Measurements from ENCODE around the gene TREML1. TPM values are rescaled to one million over a fixed set of nuclear protein-coding genes. Genes with fewer than 3 reads are reported as not detected.

The TREML1 gene
- not detected for total RNA-seq

- no peak within 1 kb of the TSS for H3K27ac ChIP-seq (ENCODE audit: low read depth, low read length)
- peaks cover 0 to 16% (median 10%) of the 10 kb centered on the region in 3 donors for H3K27me3 ChIP-seq (ENCODE audit: control insufficient read depth in 3 of 3, insufficient read depth in 3 of 3, low read length in 3 of 3)
- no peaks in the 10 kb centered on the region for H3K36me3 ChIP-seq (ENCODE audit: control insufficient read depth in 3 of 3, insufficient read depth in 3 of 3, low read length in 3 of 3)
- no peaks in the 10 kb centered on the region for H3K9me3 ChIP-seq (ENCODE audit: control insufficient read depth in 3 of 3, low read length in 3 of 3)
- no peak within 1 kb of the TSS for H3K4me3 ChIP-seq (ENCODE audit: low read length in 3 of 3)
- no peak within 1 kb of the TSS for H3K9ac ChIP-seq (ENCODE audit: low read depth in 1 of 3, low read length in 3 of 3)
- H3K4me1 ChIP-seq (ENCODE audit: control insufficient read depth in 3 of 3, insufficient read depth in 3 of 3, low read length in 3 of 3): no peaks in the 10 kb centered on the region
These were observed at the start of gene TREML1 for GRCh38 chr6:41153992-41154625. TREML1 (minus strand) TSS chr6:41154347; CDS start chr6:41154288, 59 bp downstream.

GRCh38 chr6:41201764-41202173 lies 47.6 kb upstream of the TREML1 start:
- peaks cover 0 to 8% (median 6%) of the 10 kb centered on the region in 3 donors for H3K27me3 ChIP-seq (ENCODE audit: control insufficient read depth in 3 of 3, insufficient read depth in 3 of 3, low read length in 3 of 3)
- no peak overlapping the region for H3K4me3 ChIP-seq (ENCODE audit: low read length in 3 of 3)
- no peak overlapping the region for H3K9ac ChIP-seq (ENCODE audit: low read depth in 1 of 3, low read length in 3 of 3)
- H3K27ac ChIP-seq (ENCODE audit: low read depth, low read length): no peak overlapping the region
- peaks cover 0 to 4% (median 0%) of the 10 kb centered on the region in 3 donors for H3K4me1 ChIP-seq (ENCODE audit: control insufficient read depth in 3 of 3, insufficient read depth in 3 of 3, low read length in 3 of 3)
- no peaks in the 10 kb centered on the region for H3K9me3 ChIP-seq (ENCODE audit: control insufficient read depth in 3 of 3, low read length in 3 of 3)
- no peaks in the 10 kb centered on the region for H3K36me3 ChIP-seq (ENCODE audit: control insufficient read depth in 3 of 3, insufficient read depth in 3 of 3, low read length in 3 of 3)

- no peaks in the 10 kb centered on the region for H3K36me3 ChIP-seq (ENCODE audit: control insufficient read depth in 3 of 3, insufficient read depth in 3 of 3, low read length in 3 of 3)
- H3K27ac ChIP-seq (ENCODE audit: low read depth, low read length): no peak within 1 kb of the TSS
These were observed 47.0 kb upstream of the TREML1 start, which contains the start of gene TREML2 for GRCh38 chr6:41200901-41201763. TREML2 (minus strand) TSS chr6:41201149; CDS start chr6:41201008, 141 bp downstream.

GRCh38 chr6:41200296-41200900 lies 46.3 kb upstream of the TREML1 start:
- H3K27ac ChIP-seq (ENCODE audit: low read depth, low read length): no peak overlapping the region
- H3K4me3 ChIP-seq (ENCODE audit: low read length in 3 of 3): no peak overlapping the region
- H3K4me1 ChIP-seq (ENCODE audit: control insufficient read depth in 3 of 3, insufficient read depth in 3 of 3, low read length in 3 of 3): peaks cover 0 to 4% (median 0%) of the 10 kb centered on the region in 3 donors
- H3K9ac ChIP-seq (ENCODE audit: low read depth in 1 of 3, low read length in 3 of 3): no peak overlapping the region
- peaks cover 0 to 12% (median 7%) of the 10 kb centered on the region in 3 donors for H3K27me3 ChIP-seq (ENCODE audit: control insufficient read depth in 3 of 3, insufficient read depth in 3 of 3, low read length in 3 of 3)
- no peaks in the 10 kb centered on the region for H3K9me3 ChIP-seq (ENCODE audit: control insufficient read depth in 3 of 3, low read length in 3 of 3)
- H3K36me3 ChIP-seq (ENCODE audit: control insufficient read depth in 3 of 3, insufficient read depth in 3 of 3, low read length in 3 of 3): no peaks in the 10 kb centered on the region

More at GRCh38 chr6:41200901-41201763, 47.0 kb upstream of the TREML1 start, which contains the start of gene TREML2:
- H3K27me3 ChIP-seq (ENCODE audit: control insufficient read depth in 3 of 3, insufficient read depth in 3 of 3, low read length in 3 of 3): peaks cover 0 to 8% (median 6%) of the 10 kb centered on the region in 3 donors
- H3K9ac ChIP-seq (ENCODE audit: low read depth in 1 of 3, low read length in 3 of 3): no peak within 1 kb of the TSS
- peaks cover 0 to 4% (median 0%) of the 10 kb centered on the region in 3 donors for H3K4me1 ChIP-seq (ENCODE audit: control insufficient read depth in 3 of 3, insufficient read depth in 3 of 3, low read length in 3 of 3)
- H3K4me3 ChIP-seq (ENCODE audit: low read length in 3 of 3): no peak within 1 kb of the TSS
- H3K9me3 ChIP-seq (ENCODE audit: control insufficient read depth in 3 of 3, low read length in 3 of 3): no peaks in the 10 kb centered on the region

- Histone ChIP-seq H3K36me3 (ENCODE audit: control insufficient read depth in 3 of 3, insufficient read depth in 3 of 3, low read length in 3 of 3) (no peaks in the 10 kb centered on the region), H3K27ac (ENCODE audit: low read depth, low read length) (no peak overlapping the region), H3K4me1 (ENCODE audit: control insufficient read depth in 3 of 3, insufficient read depth in 3 of 3, low read length in 3 of 3) (peaks cover 0 to 4% (median 0%) of the 10 kb centered on the region in 3 donors), H3K9ac (ENCODE audit: low read depth in 1 of 3, low read length in 3 of 3) (no peak overlapping the region), H3K9me3 (ENCODE audit: control insufficient read depth in 3 of 3, low read length in 3 of 3) (no peaks in the 10 kb centered on the region), H3K27me3 (ENCODE audit: control insufficient read depth in 3 of 3, insufficient read depth in 3 of 3, low read length in 3 of 3) (peaks cover 0 to 18% (median 12%) of the 10 kb centered on the region in 3 donors), H3K4me3 (ENCODE audit: low read length in 3 of 3) (no peak overlapping the region)
These were observed 45.6 kb upstream of the TREML1 start for GRCh38 chr6:41199552-41200246.

- H3K27ac ChIP-seq (ENCODE audit: low read depth, low read length): no peak overlapping the region
- H3K27me3 ChIP-seq (ENCODE audit: control insufficient read depth in 3 of 3, insufficient read depth in 3 of 3, low read length in 3 of 3): peaks cover 10 to 32% (median 26%) of the 10 kb centered on the region in 3 donors
- H3K9ac ChIP-seq (ENCODE audit: low read depth in 1 of 3, low read length in 3 of 3): no peak overlapping the region
- H3K9me3 ChIP-seq (ENCODE audit: control insufficient read depth in 3 of 3, low read length in 3 of 3): no peaks in the 10 kb centered on the region
- no peak overlapping the region for H3K4me3 ChIP-seq (ENCODE audit: low read length in 3 of 3)
- H3K36me3 ChIP-seq (ENCODE audit: control insufficient read depth in 3 of 3, insufficient read depth in 3 of 3, low read length in 3 of 3): no peaks in the 10 kb centered on the region
- H3K4me1 ChIP-seq (ENCODE audit: control insufficient read depth in 3 of 3, insufficient read depth in 3 of 3, low read length in 3 of 3): peaks cover 0 to 4% (median 0%) of the 10 kb centered on the region in 3 donors
These were observed 43.1 kb upstream of the TREML1 start for GRCh38 chr6:41197234-41197633.

- Histone ChIP-seq H3K27ac (ENCODE audit: low read depth, low read length) (no peak overlapping the region), H3K4me1 (ENCODE audit: control insufficient read depth in 3 of 3, insufficient read depth in 3 of 3, low read length in 3 of 3) (no peaks in the 10 kb centered on the region), H3K4me3 (ENCODE audit: low read length in 3 of 3) (no peak overlapping the region), H3K27me3 (ENCODE audit: control insufficient read depth in 3 of 3, insufficient read depth in 3 of 3, low read length in 3 of 3) (peaks cover 16 to 47% (median 33%) of the 10 kb centered on the region in 3 donors), H3K36me3 (ENCODE audit: control insufficient read depth in 3 of 3, insufficient read depth in 3 of 3, low read length in 3 of 3) (no peaks in the 10 kb centered on the region), H3K9me3 (ENCODE audit: control insufficient read depth in 3 of 3, low read length in 3 of 3) (peaks cover 0 to 3% (median 2%) of the 10 kb centered on the region in 3 donors), H3K9ac (ENCODE audit: low read depth in 1 of 3, low read length in 3 of 3) (no peak overlapping the region)
These were observed 40.2 kb upstream of the TREML1 start for GRCh38 chr6:41194386-41194785.

GRCh38 chr6:41193884-41194283 lies 39.7 kb upstream of the TREML1 start:
- Histone ChIP-seq H3K9me3 (ENCODE audit: control insufficient read depth in 3 of 3, low read length in 3 of 3) (peaks cover 0 to 3% (median 2%) of the 10 kb centered on the region in 3 donors), H3K9ac (ENCODE audit: low read depth in 1 of 3, low read length in 3 of 3) (no peak overlapping the region), H3K27ac (ENCODE audit: low read depth, low read length) (no peak overlapping the region), H3K36me3 (ENCODE audit: control insufficient read depth in 3 of 3, insufficient read depth in 3 of 3, low read length in 3 of 3) (no peaks in the 10 kb centered on the region), H3K4me1 (ENCODE audit: control insufficient read depth in 3 of 3, insufficient read depth in 3 of 3, low read length in 3 of 3) (no peaks in the 10 kb centered on the region), H3K27me3 (ENCODE audit: control insufficient read depth in 3 of 3, insufficient read depth in 3 of 3, low read length in 3 of 3) (peaks cover 16 to 47% (median 33%) of the 10 kb centered on the region in 3 donors), H3K4me3 (ENCODE audit: low read length in 3 of 3) (no peak overlapping the region)

- no peak overlapping the region for H3K4me3 ChIP-seq (ENCODE audit: low read length in 3 of 3)
- H3K27ac ChIP-seq (ENCODE audit: low read depth, low read length): no peak overlapping the region
- H3K9me3 ChIP-seq (ENCODE audit: control insufficient read depth in 3 of 3, low read length in 3 of 3): peaks cover 0 to 3% (median 2%) of the 10 kb centered on the region in 3 donors
- H3K27me3 ChIP-seq (ENCODE audit: control insufficient read depth in 3 of 3, insufficient read depth in 3 of 3, low read length in 3 of 3): peaks cover 16 to 49% (median 33%) of the 10 kb centered on the region in 3 donors
- H3K4me1 ChIP-seq (ENCODE audit: control insufficient read depth in 3 of 3, insufficient read depth in 3 of 3, low read length in 3 of 3): no peaks in the 10 kb centered on the region
- no peak overlapping the region for H3K9ac ChIP-seq (ENCODE audit: low read depth in 1 of 3, low read length in 3 of 3)
- no peaks in the 10 kb centered on the region for H3K36me3 ChIP-seq (ENCODE audit: control insufficient read depth in 3 of 3, insufficient read depth in 3 of 3, low read length in 3 of 3)
These were observed 39.1 kb upstream of the TREML1 start for GRCh38 chr6:41193171-41193734.
